MM.1S (cell line): Measurements from ENCODE around the gene SPIRE2.

ENCODE experiments used
- CTCF ChIP-seq: fragments of 300-600 bp; sonication (generic); IDR thresholded peaks from 2 replicates; pipeline ENCODE4 v1.5.1; 2016; ENCODE audit warnings: antibody characterized with exemption, low read length, mixed read lengths
- EZH2 ChIP-seq: fragments of 300-600 bp; sonication (generic); optimal IDR thresholded peaks from 2 replicates; pipeline ENCODE3; 2017; ENCODE audit warnings: low read depth, mild to moderate bottlenecking, antibody characterized with exemption, low read length, mixed read lengths
- EZH2phosphoT487 ChIP-seq: fragments of 300-600 bp; sonication (generic); IDR thresholded peaks from 2 replicates; pipeline ENCODE4 v1.6.1; 2018; ENCODE audit warnings: antibody characterized with exemption, low read length

DNA sequence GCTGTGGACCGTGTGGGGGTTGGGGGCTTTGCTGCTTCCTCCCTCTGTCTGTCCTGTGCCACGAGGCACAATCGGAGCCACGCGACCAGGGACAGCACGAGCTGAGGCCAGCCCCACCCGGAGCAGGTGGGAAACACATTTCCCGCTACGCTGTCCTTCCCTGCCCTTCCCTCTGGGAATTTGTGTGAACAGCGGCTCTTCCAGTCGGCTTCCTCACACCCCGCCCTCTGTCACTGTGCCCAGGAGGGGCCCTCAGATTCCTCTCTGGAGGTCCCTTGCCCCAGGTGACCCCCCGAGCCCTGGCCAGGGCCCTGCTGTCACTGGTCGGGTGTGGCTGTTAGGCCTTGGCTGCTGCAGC is 19.6 kb downstream of the SPIRE2 start:
- TF ChIP-seq CTCF (no peak), EZH2 (no peak), EZH2phosphoT487 (no peak)
